ENCODE results near the gene FPR3. TPM values are rescaled to one million over a fixed set of nuclear protein-coding genes. Genes with fewer than 3 reads are reported as not detected.

The FPR3 gene
- total and polyA plus RNA-seq, 2 donors (not counting 1 experiment from before 2014, with no cell fraction given) = 0.44 TPM; not detected in 1

- ATAC-seq (ENCODE audit: low read depth) (no peak), DNase-seq (no peak)
- intact Hi-C loops (cut with micrococcal nuclease) = no loop called here
- Mint-ChIP-seq H3K9me3 (ENCODE audit: insufficient read depth) (no peaks in the 10 kb centered on the region), H3K4me1 (peaks cover 2% of the 10 kb centered on the region), H3K4me3 (no peak overlapping the region), H3K27ac (no peak overlapping the region), H3K27me3 (peaks cover 49% of the 10 kb centered on the region)
- H3K27me3 ChIP-seq (replicated peaks in 1 of 4; ENCODE audit: control extremely low read depth in 1 of 4, control insufficient read depth in 3 of 4, insufficient read depth in 4 of 4, low read length in 3 of 4) = peaks cover 0 to 13% (median 3%) of the 10 kb centered on the region in 4 experiments
- H2AFZ ChIP-seq (ENCODE audit: insufficient read depth, low read depth, low read length, poor library complexity, severe bottlenecking) = no peak overlapping the region
- peaks cover 0 to 3% (median 0%) of the 10 kb centered on the region in 3 donors for H3K9me3 ChIP-seq (ENCODE audit: control extremely low read depth in 1 of 3, control insufficient read depth in 2 of 3, insufficient read depth in 1 of 3, low read length in 2 of 3)
- H3K4me2 ChIP-seq (replicated peaks; ENCODE audit: low read depth, low read length, poor library complexity, severe bottlenecking) = no peak overlapping the region
- no CpG with 5 or more reads among the region's 2 CpGs for WGBS (ENCODE audit: insufficient coverage)
- H3K79me2 ChIP-seq (ENCODE audit: control insufficient read depth, insufficient read depth, low read length) = no peaks in the 10 kb centered on the region
- H3K4me3 ChIP-seq (ENCODE audit: control extremely low read depth in 1 of 5, extremely low read depth in 1 of 5, insufficient read depth in 1 of 5, low read depth in 2 of 5, low read length in 4 of 5) = no peak overlapping the region
- no peak overlapping the region for H3K9ac ChIP-seq (ENCODE audit: low read length)
- no peak overlapping the region for H3K27ac ChIP-seq (ENCODE audit: low read length in 2 of 2)
- no peaks in the 10 kb centered on the region for H4K20me1 ChIP-seq (ENCODE audit: control insufficient read depth, insufficient read depth, low read length, poor library complexity, severe bottlenecking)
- H3K4me1 ChIP-seq (ENCODE audit: control insufficient read depth in 2 of 2, insufficient read depth in 2 of 2, low read length in 2 of 2) = peaks cover 0 to 6% of the 10 kb centered on the region in 2 donors
- no peaks in the 10 kb centered on the region for H3K36me3 ChIP-seq (replicated peaks in 1 of 2; ENCODE audit: control extremely low read depth in 1 of 2, control insufficient read depth in 1 of 2, extremely low read depth in 1 of 2, insufficient read depth in 2 of 2, low read length in 1 of 2)
- ChIA-PET POLR2A (no interaction called here), CTCF (interaction anchor here (1.0 to 1.2 kb wide), 2 partner anchors 122 to 458 kb away, joined by 3 read pairs; no protein-coding TSS in a partner anchor)
- no peak for TF ChIP-seq EZH2 (IDR thresholded peaks at IDR 0.05; ENCODE audit: borderline replicate concordance, insufficient read depth, low read depth, low read length, poor library complexity, severe bottlenecking)
- no peak for TF ChIP-seq CTCF (IDR thresholded peaks at IDR 0.05)
Observed at GRCh38 chr19:51779703-51780102, 15.3 kb upstream of the FPR3 start.

- no peak for TF ChIP-seq CTCF (IDR thresholded peaks at IDR 0.05)
- ChIA-PET CTCF (interaction anchor here (1.2 kb wide), 1 partner anchor 123 kb away, joined by 3 read pairs; no protein-coding TSS in a partner anchor), POLR2A (no interaction called here)
- no peaks in the 10 kb centered on the region for H4K20me1 ChIP-seq (ENCODE audit: control insufficient read depth, insufficient read depth, low read length, poor library complexity, severe bottlenecking)
- H3K4me1 ChIP-seq (ENCODE audit: control insufficient read depth in 2 of 2, insufficient read depth in 2 of 2, low read length in 2 of 2) = peaks cover 0 to 6% of the 10 kb centered on the region in 2 donors
- Mint-ChIP-seq H3K27me3 (peaks cover 44% of the 10 kb centered on the region), H3K27ac (no peak overlapping the region), H3K4me3 (no peak overlapping the region), H3K9me3 (ENCODE audit: insufficient read depth) (no peaks in the 10 kb centered on the region), H3K4me1 (peaks cover 2% of the 10 kb centered on the region)
- no peak overlapping the region for H3K9ac ChIP-seq (ENCODE audit: low read length)
- no peaks in the 10 kb centered on the region for H3K79me2 ChIP-seq (ENCODE audit: control insufficient read depth, insufficient read depth, low read length)
- H3K4me2 ChIP-seq (replicated peaks; ENCODE audit: low read depth, low read length, poor library complexity, severe bottlenecking) = no peak overlapping the region
- intact Hi-C loops (cut with micrococcal nuclease) = no loop called here
- H3K27ac ChIP-seq (ENCODE audit: low read length in 2 of 2) = no peak overlapping the region
- DNase-seq = no peak
- H3K27me3 ChIP-seq (replicated peaks in 1 of 4; ENCODE audit: control extremely low read depth in 1 of 4, control insufficient read depth in 3 of 4, insufficient read depth in 4 of 4, low read length in 3 of 4) = peaks cover 0 to 9% (median 3%) of the 10 kb centered on the region in 4 experiments
- H2AFZ ChIP-seq (ENCODE audit: insufficient read depth, low read depth, low read length, poor library complexity, severe bottlenecking) = no peak overlapping the region
- no CpG with 5 or more reads among the region's 2 CpGs for WGBS (ENCODE audit: insufficient coverage)
- H3K36me3 ChIP-seq (replicated peaks in 1 of 2; ENCODE audit: control extremely low read depth in 1 of 2, control insufficient read depth in 1 of 2, extremely low read depth in 1 of 2, insufficient read depth in 2 of 2, low read length in 1 of 2) = no peaks in the 10 kb centered on the region
- no peak overlapping the region for H3K4me3 ChIP-seq (ENCODE audit: control extremely low read depth in 1 of 5, extremely low read depth in 1 of 5, insufficient read depth in 1 of 5, low read depth in 2 of 5, low read length in 4 of 5)
- peaks cover 0 to 3% (median 0%) of the 10 kb centered on the region in 3 donors for H3K9me3 ChIP-seq (ENCODE audit: control extremely low read depth in 1 of 3, control insufficient read depth in 2 of 3, insufficient read depth in 1 of 3, low read length in 2 of 3)
- no peak for ATAC-seq (ENCODE audit: low read depth)
Observed at GRCh38 chr19:51780270-51780669, 14.7 kb upstream of the FPR3 start.
